Measurements from ENCODE around the gene KBTBD13.

- TF ChIP-seq CTCF (IDR thresholded peaks at IDR 0.05) (no peak), POLR2AphosphoS5 (IDR thresholded peaks at IDR 0.05; ENCODE audit: low read depth, low read length) (no peak), REST (IDR thresholded peaks at IDR 0.05; ENCODE audit: insufficient read depth in 1 of 2, low read depth in 2 of 2, low read length in 1 of 2) (no peak)
Measured at GRCh38 chr15:65040461-65040860, 36.1 kb upstream of the KBTBD13 start.

Measured in Panc1 (cell line).